GM23248 (cell line): ENCODE data around the gene TNK1.

Experiments used
- EZH2 ChIP-seq: fragments of 200-600 bp; sonication (generic); IDR thresholded peaks from 2 replicates; pipeline ENCODE4 v1.6.1; 2018; ENCODE audit warnings: antibody characterized with exemption, mild to moderate bottlenecking; ENCODE audit not compliant: insufficient read depth, poor library complexity, severe bottlenecking
- EZH2phosphoT487 ChIP-seq: fragments of 200-600 bp; sonication (generic); IDR thresholded peaks from 2 replicates; pipeline ENCODE4 v1.6.1; 2018; ENCODE audit warnings: antibody characterized with exemption, moderate library complexity, mild to moderate bottlenecking, low read depth; ENCODE audit not compliant: insufficient read depth

DNA sequence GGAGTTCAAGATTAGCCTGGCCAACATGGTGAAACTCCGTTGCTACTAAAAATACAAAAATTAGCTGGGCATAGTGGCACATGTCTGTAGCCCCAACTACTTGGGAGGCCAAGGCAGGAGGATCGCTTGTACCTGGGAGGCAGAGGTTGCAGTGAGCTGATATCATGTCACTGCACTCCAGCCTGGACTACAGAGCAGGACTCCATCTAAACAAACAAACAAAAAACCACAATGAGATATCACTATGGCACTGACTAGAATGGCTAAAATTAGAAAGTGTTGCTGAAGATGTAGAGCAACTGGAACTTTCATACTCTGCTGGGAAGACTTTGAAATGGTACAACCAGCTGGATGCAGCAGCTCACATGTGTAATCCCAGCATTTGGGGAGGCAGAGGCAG is 6.5 kb upstream of the TNK1 start:
- TF ChIP-seq EZH2 (no peak), EZH2phosphoT487 (no peak)
